NCI-H510A (cell line): ENCODE results near the gene NDUFAB1.
"Not testable (repeated sequence)": the region's sequence is repeated elsewhere in the genome, so short reads cannot be mapped to it uniquely, and the experiment has no call there.

ENCODE experiments used
- DNase-seq: peaks from one replicate; lab custom pipeline; 2025; lab: John Stamatoyannopoulos, UW

Gene NDUFAB1

DNA sequence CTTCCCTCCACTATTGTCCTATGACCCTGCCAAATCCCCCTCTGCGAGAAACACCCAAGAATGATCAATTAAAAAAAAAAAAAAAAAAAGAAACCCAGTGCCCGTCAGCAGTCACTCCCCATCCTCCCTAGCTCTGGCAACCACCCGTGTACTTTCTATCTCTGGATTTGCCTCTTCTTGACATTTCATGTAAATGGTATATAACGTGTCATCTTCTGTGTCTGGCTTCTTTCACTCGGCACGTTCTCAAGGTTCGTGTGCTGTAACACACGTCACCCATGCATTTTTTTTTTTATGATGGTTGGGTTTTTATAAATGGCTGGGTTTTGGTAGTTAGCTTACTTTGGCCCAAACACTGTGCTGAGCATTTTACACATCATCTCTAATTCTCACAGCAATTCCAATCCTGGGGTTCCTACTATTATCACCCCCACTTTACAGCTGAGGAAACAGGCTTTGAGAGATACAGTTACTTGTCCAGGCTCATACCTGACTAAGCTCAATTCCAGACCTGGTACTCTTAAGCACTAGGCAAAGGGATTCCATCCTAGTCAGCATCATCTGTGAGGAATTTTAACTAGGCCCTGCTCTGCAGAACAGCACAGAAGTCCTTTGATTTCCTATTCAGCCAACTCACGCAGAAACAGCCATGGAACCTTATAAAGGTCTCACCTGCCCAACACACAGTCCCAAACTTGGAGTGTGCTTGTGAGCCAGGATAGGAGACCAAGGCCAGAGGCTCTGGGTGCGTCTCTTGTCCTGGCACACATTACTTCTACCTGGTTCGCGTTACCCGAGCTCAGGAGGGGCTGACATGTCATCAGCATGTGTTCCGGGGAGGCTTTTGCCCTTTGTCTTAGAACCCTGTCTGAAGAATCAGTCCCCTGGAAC lies 11.7 kb downstream of the NDUFAB1 start:
- DNase-seq: no peak

GRCh38 chr16:23583271-23583670 lies 12.8 kb downstream of the NDUFAB1 start:
- not testable (repeated sequence) for DNase-seq

DNA sequence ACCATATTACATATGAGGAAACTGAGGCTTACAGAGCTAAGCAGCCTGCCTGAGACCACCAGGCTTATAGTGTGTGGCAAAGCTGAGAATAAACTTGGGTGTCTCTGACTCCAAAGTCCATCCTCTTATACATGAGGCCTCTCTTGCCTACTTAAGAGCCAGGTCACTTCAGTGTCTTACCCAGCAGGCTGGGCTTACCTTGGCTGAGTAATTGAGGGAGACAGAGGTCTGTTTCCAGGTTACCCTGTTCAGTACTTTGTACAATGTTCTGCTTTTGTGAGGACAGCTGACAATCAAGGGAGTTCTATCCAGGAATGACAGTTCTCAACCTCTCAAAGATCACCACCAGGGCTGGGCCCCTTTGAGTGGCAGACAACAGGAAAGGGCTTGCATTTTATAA lies 14.4 kb downstream of the NDUFAB1 start:
- no peak for DNase-seq

- no peak for DNase-seq
Observed at GRCh38 chr16:23580391-23580790, 15.7 kb downstream of the NDUFAB1 start.

DNA sequence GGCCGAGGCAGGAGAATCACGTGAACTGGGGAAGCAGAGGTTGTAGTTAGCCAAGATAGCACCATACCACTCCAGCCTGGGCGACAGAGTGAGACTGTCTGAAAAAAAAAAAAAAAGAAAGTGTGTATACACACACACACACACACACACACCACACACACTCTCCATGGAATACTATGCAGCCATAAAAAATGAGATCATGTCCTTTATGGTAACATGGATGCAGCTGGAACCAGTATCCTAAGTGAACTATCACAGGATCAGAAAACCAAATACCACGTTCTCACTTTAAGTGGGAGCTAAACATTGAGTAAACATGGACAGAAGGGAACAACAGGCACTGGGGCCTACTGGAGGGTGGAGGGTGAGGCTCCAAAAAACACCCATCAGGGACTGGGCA lies 16.7 kb downstream of the NDUFAB1 start:
- DNase-seq: no peak

GRCh38 chr16:23578101-23578830 lies 17.9 kb downstream of the NDUFAB1 start:
- no peak for DNase-seq

DNA sequence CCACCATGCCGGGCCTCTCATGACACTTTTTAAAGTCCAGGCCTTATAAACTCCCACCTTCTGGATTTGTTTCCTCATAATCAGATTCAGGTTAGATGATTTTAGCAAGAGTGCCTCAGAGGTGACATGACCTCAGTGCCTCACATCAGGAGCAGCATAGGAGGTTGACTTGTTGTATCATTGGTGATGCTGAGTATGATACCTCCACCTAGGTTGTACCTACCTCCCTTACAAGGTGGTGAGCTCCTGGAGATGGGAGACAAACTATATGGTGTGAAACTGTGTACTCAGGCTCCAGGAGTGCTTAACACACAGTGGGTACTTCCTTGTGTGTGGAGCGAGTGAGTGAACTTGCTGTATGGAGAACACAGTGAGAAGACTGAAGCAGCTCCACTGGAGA lies 18.6 kb downstream of the NDUFAB1 start:
- DNase-seq: no peak

GRCh38 chr16:23575834-23576233 lies 20.3 kb downstream of the NDUFAB1 start:
- DNase-seq: no peak

- no peak for DNase-seq
Observed at GRCh38 chr16:23573817-23574216, 22.3 kb downstream of the NDUFAB1 start.

GRCh38 chr16:23572394-23572793 lies 23.7 kb downstream of the NDUFAB1 start:
- DNase-seq: no peak

DNA sequence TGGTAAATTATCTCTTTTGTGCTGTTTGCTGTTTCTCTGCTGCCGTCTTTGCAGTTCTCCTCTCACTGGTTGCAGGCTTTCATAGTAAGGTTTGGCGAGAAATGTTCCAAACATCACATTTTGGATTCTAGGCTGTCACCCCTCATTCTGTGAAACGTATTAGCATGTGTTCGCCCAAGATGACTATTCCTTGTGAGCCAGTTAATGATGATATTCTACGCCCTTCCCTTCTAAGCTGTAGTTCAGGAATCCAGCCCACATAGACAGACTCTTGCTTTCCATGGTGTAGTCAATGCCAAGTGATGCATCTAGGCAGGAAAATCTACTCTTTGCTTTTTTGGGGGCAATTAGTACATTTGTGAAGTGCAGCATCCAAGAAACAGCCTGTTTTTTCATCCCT lies 24.2 kb downstream of the NDUFAB1 start:
- DNase-seq: no peak

- no peak for DNase-seq
Observed at GRCh38 chr16:23570992-23571632, 25.0 kb downstream of the NDUFAB1 start.

DNA sequence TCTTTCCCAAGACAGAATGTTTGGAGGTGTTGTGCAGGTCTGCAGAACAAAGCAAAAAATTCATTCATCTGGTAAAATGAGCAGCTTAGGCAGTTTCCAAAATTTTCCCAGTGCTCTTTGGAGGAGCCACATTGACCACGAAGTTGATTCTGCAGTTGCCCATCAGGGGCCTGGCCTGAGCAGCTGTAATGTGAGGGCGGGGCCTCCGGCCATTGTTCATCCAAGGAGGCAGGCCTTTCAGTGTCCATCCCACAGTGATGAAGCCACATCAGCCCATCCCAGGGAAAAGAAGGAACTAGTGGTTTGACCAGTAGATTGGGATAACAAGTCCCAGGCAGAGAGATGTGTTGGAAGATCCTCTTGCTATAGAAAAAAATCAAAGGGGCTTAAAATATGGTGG lies 28.5 kb downstream of the NDUFAB1 start:
- no peak for DNase-seq

GRCh38 chr16:23566724-23567123 lies 29.4 kb downstream of the NDUFAB1 start:
- DNase-seq: no peak

- DNase-seq: no peak
Observed at GRCh38 chr16:23564575-23565363, 31.3 kb downstream of the NDUFAB1 start.

GRCh38 chr16:23563186-23563585 lies 32.9 kb downstream of the NDUFAB1 start:
- DNase-seq: no peak

GRCh38 chr16:23562505-23562904 lies 33.6 kb downstream of the NDUFAB1 start:
- no peak for DNase-seq

DNA sequence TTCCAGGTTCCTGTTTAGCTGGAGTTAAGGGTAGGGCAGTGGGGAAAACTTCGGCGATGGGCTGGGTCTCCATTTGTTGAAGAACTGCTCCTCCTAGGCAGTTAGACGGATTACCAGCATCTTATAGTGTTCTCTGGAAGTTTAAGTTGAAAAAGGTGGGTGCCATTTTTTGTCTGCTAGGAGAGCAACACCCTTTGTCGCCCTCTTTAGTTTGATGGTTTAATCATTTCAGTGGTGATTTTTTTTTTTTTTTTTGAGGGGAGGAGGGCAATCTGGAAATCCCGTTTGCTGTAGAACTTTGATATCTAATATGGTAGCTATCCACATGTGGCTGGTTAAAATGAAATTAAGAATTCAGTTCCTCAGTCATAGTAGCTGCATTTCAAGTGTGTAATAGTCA lies 34.5 kb downstream of the NDUFAB1 start:
- DNase-seq: no peak

DNA sequence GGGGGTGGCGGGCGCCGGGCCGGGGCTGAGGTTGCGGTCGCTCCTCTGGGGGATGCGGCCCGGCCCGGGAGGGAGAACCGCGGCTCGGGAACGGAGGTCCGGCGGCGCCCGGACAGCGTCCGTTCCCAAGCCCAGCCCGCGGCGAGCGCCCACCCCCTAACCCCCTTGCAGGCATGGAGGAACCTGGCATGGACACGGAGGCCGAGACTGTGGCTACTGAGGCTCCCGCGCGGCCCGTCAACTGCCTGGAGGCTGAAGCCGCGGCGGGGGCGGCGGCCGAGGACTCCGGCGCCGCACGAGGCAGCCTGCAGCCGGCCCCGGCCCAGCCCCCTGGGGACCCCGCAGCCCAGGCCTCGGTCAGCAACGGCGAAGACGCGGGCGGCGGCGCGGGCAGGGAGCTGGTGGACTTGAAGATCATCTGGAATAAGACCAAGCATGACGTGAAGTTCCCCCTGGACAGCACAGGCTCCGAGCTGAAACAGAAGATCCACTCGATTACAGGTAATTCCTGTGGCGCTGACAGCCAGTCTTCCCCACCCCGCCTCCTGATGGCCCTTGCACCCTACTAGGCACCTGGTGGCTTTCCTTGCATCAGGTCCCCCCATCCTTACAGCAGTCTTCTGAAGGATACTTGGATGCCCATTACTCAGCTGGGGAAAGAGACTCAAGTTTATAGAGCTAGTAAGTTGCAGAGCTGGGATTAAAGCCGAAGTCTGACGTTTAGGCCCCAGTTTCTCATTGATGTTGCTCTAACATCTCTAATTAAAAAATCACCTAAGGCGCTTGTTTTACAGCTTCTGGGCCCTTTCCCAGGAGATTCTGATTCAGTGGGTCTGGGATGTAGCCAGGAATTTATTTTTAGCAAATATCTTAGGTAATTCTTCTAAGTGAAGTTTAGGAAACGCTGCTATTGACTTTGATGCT lies 38.1 kb downstream of the NDUFAB1 start:
- DNase-seq: peak; percentile 17

GRCh38 chr16:23556881-23557778 lies 39.0 kb downstream of the NDUFAB1 start, which contains the start of the genes EARS2 and UBFD1:
Gene EARS2, minus strand, starts transcription at chr16:23557350. Its CDS starts 7 bp downstream, at chr16:23557343.
Gene UBFD1, plus strand, starts transcription at chr16:23557727. Its CDS starts 16 bp downstream, at chr16:23557743.
- DNase-seq: peak; percentile 99
